ENCODE data around the gene GPX4.

GPX4 gene, protein sequence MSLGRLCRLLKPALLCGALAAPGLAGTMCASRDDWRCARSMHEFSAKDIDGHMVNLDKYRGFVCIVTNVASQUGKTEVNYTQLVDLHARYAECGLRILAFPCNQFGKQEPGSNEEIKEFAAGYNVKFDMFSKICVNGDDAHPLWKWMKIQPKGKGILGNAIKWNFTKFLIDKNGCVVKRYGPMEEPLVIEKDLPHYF

GRCh38 chr19:1103708-1104310 lies at the start of gene GPX4:
GPX4 (plus strand) TSS chr19:1103994; CDS start chr19:1104044, 50 bp downstream.
- peak; percentile 98 to 99 for DNase-seq

DNA sequence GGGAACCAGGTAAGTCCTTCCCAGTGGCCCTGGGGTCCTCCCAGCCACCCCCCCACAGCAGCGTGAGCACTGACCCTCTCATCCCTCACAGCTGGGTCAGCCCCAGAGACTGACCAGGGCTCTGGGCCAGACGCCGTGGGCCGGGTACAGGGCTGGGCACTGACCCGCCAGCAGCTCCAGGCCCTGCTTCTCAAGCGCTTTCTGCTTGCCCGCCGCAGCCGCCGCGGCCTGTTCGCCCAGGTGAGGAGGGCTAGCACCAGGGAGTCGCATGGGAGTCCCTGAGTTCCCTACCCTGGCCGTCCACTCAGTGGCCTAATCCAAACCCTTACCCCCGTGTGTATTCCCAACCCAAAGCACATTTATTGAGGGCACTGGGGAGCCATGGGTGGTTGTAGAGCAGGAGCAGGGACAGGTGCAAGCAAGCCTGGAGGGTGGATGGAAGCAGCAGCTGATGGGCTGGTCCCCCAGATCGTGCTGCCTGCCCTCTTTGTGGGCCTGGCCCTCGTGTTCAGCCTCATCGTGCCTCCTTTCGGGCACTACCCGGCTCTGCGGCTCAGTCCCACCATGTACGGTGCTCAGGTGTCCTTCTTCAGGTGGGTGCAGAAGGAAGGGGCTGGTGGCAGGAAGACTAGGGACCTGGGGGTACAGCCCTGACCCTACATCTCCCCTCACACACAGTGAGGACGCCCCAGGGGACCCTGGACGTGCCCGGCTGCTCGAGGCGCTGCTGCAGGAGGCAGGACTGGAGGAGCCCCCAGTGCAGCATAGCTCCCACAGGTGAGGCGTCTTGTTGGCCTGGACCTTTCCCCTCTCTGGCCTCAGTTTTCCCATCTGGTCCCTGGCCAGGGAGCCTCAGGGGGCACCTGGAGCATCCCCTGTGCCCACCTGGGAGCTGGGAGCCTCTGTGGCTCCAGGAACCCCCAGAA lies 49.4 kb upstream of the GPX4 start:
- no peak for DNase-seq

- DNase-seq: no peak
These were observed 48.8 kb upstream of the GPX4 start for GRCh38 chr19:1055028-1055425.

DNA sequence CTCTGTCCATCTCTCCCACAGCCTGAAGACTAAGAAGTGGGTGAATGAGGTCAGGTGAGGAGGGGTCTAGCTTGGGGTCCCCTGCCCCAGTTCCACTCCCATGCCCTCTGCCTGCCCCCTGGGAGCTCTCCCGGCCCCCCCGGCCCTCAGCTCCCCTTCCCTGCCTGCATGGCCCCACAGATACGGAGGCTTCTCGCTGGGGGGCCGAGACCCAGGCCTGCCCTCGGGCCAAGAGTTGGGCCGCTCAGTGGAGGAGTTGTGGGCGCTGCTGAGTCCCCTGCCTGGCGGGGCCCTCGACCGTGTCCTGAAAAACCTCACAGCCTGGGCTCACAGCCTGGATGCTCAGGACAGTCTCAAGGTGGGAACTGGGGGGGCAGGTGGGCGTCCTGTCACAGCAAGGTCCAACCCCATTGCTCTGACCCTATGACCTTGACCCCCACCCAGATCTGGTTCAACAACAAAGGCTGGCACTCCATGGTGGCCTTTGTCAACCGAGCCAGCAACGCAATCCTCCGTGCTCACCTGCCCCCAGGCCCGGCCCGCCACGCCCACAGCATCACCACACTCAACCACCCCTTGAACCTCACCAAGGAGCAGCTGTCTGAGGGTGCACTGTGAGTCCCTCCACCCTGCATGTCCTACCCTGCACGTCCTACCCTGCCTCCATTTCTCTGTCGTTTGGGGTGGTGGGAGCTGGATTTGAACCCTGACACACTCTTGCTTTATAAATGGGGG lies 47.7 kb upstream of the GPX4 start:
- DNase-seq: no peak

- DNase-seq: peak in 1 of 2 experiments; percentile 47
These were observed 46.5 kb upstream of the GPX4 start for GRCh38 chr19:1057176-1057855.

DNA sequence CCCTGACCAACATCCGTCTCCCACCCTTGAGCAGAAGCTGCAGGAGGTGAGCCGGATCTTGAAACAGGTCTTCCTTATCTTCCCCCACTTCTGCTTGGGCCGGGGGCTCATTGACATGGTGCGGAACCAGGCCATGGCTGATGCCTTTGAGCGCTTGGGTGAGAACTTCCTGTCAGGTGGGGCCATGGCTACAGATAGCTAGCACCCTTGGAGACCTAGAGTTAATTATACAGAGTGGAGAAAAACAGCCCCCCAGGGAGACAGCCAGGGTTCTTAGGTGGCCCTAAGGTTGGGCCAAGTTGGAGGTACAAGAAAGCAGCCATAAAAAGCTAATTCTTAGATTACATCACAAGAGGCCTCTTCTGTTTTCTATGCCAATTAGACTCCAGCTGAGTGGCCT lies 45.7 kb upstream of the GPX4 start:
- DNase-seq: no peak

GRCh38 chr19:1060689-1061088 lies 43.1 kb upstream of the GPX4 start:
- DNase-seq: no peak

DNA sequence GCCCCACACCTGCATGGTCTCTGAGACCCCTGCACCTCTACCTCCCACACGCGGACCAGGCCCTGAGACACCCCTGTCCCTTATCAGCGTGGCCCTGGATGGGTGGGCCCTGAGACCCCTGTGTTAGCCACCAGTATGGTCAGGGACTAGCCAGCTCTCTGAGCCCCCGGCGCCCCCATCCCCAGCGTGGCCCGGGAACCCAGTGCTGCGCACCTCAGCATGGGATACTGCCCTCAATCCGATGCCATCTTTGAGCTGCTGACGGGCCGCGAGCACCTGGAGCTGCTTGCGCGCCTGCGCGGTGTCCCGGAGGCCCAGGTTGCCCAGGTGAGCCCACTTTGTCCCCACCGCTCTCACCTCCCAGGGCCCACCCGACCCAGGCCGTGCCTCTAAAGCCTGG lies 41.8 kb upstream of the GPX4 start:
- DNase-seq: no peak

- DNase-seq: no peak
These were observed 41.3 kb upstream of the GPX4 start for GRCh38 chr19:1062387-1063029.

GRCh38 chr19:1063030-1063908 lies 40.5 kb upstream of the GPX4 start:
- no peak for DNase-seq

GRCh38 chr19:1063909-1064660 lies 39.7 kb upstream of the GPX4 start:
- DNase-seq: no peak

DNA sequence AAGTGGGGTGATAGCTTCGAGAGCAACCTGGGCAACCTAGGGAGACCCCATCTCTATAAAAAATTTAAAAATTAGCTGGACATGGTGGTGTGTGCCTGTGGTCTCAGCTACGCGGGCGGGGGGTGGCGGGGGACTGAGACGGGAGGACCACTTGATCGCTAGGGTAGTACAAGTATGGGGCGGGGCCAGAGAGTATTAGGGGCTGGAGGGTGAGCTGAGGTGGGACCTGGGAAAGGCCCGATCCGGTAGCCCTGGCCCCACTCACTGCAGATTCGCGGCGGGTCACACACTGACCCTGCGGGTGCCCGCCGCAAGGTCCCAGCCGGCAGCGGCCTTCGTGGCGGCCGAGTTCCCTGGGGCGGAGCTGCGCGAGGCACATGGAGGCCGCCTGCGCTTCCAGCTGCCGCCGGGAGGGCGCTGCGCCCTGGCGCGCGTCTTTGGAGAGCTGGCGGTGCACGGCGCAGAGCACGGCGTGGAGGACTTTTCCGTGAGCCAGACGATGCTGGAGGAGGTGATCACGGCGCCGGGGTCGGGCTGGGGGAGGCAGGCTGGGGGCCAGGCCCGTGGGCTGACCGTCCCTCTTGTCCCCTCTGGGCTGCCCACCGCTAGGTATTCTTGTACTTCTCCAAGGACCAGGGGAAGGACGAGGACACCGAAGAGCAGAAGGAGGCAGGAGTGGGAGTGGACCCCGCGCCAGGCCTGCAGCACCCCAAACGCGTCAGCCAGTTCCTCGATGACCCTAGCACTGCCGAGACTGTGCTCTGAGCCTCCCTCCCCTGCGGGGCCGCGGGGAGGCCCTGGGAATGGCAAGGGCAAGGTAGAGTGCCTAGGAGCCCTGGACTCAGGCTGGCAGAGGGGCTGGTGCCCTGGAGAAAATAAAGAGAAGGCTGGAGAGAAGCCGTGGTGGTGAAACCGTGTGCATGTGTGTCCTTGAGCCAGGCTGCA lies 38.9 kb upstream of the GPX4 start:
- peak in 1 of 2 experiments; percentile 40 for DNase-seq

DNA sequence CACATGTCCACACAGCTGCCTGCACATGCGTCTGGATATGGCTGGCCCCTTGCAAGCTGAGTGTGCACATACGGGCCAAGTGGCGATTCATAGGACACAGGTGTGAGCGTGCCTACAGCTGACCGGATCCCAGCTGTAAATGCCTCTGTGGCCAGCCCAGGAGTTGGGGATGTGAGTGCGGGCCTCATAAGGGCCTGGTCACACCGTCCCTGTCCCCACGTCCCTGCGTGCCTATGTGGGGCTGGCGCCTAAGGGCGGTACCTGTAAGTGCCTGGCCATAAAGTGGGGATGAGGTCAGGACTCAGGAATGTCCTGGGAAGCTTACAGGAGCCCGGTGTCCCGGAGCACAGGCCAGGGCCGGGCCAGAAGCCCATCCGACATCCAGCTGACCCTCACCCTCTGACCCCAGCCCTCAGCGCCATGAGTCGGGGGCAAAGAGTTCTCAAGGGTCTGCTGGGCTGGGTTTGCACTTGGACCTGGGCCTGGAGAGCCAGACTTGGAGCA lies 38.1 kb upstream of the GPX4 start:
- DNase-seq: no peak

DNA sequence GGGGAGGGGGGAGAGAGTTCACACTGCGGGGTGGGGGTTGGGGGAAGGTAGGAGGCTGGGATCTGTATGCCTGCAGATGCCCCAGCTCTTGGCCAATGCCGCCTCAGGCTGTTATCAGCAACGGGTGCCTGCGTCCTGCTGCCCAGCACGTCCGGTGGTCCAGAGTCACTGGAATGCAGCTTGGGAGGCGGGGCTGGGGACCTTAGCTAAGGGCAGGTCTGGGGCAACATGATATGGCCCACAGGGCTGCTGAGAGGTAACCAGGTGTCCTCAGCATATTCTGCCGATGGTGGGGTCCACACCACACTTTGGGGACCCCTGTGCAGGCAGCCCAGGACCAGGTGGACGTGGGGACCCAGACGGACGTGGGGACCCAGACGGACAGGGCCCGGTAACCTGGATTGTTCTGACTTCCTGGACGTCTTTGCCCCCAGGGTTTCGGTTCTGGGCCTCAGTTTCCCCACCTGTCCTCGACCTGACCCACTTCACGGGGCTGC lies 37.5 kb upstream of the GPX4 start:
- DNase-seq: no peak

- no peak for DNase-seq
These were observed 37.0 kb upstream of the GPX4 start, which contains the start of gene ARHGAP45 for GRCh38 chr19:1066748-1067340. ARHGAP45 (plus strand) TSS chr19:1067167; CDS start chr19:1067406, 239 bp downstream.

DNA sequence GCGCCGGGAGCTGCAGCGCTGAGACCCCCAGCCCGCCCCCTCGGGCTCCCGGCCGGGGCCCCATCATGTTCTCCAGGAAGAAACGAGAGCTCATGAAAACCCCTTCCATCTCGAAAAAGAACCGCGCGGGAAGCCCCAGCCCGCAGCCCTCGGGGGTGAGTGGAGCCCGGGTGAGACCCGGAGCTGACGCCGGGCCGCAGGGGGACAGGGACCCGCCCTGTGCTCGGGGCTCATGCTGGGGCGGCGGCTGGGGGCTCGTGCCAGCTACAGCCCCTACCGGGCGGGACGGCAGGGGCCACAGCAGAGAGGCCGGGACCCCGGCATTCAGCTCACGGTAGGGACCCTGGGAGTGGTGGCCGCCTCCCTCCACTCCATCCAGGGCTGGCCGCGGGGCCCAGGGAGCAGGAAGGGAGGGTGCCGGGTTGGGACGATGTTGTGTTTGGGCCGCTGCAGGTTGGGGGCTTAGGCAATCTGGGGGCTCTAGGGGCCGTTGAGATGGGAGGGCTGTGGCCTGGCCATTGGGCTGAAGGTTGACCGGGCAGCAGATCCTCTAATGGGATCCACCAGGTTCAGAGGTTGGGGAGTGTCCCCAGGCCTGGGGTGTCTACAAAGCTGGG lies 36.3 kb upstream of the GPX4 start:
- no peak for DNase-seq
